WTC11 (cell line): ENCODE measurements around the gene KCNK15. TPM values are rescaled to one million over a fixed set of nuclear protein-coding genes. Genes with fewer than 3 reads are reported as not detected.

Experiments used
- ATAC-seq: fragments of 200-7000 bp; cut with Tn5 transposase; 2 replicates; pipeline ENCODE4 v1.10.0; 2021; ENCODE audit warnings: mild to moderate bottlenecking, moderate library complexity
- CTCF ChIA-PET: fragments of 300-600 bp; sonication (Branson Sonifier 250); formaldehyde crosslinking; loops from one replicate; lab custom pipeline; 2021; ENCODE audit warnings: antibody characterized with exemption; lab: Charles Lee
- POLR2A ChIA-PET: fragments of 350-600 bp; sonication (Branson Sonifier 250); formaldehyde crosslinking; loops from one replicate; lab custom pipeline; 2021; ENCODE audit warnings: antibody characterized with exemption; lab: Charles Lee
- DNase-seq: peaks from one replicate; pipeline ENCODE4 v3.0.0; 2021; ENCODE audit warnings: low spot score
- H3K27ac Mint-ChIP-seq: 2 replicates; pipeline ENCODE4 v1.8.0; 2021; ENCODE audit warnings: mixed read lengths
- H3K27me3 Mint-ChIP-seq: 2 replicates; pipeline ENCODE4 v1.8.0; 2021; ENCODE audit warnings: low read depth, mild to moderate bottlenecking, moderate library complexity, mixed read lengths
- H3K36me3 Mint-ChIP-seq: 2 replicates; pipeline ENCODE4 v1.8.0; 2021; ENCODE audit warnings: mixed read lengths
- H3K4me1 Mint-ChIP-seq: 2 replicates; pipeline ENCODE4 v1.8.0; 2022; ENCODE audit warnings: mixed read lengths
- H3K4me3 Mint-ChIP-seq: 2 replicates; pipeline ENCODE4 v1.8.0; 2021; ENCODE audit warnings: mild to moderate bottlenecking, moderate library complexity, mixed read lengths
- H3K9me3 Mint-ChIP-seq: 2 replicates; pipeline ENCODE4 v1.8.0; 2021; ENCODE audit warnings: mixed read lengths
- GTF2I ChIP-seq: fragments of 250-450 bp; sonication (Bioruptor Pico); conservative IDR thresholded peaks from 2 replicates; pipeline ENCODE4 v1.4.0; 2021; ENCODE audit warnings: mild to moderate bottlenecking
- HMGA2 ChIP-seq: fragments of 250-450 bp; sonication (Bioruptor Pico); IDR thresholded peaks from 2 replicates; pipeline ENCODE4 v1.4.0; 2021; ENCODE audit warnings: mild to moderate bottlenecking, moderate library complexity
- JUN ChIP-seq: sonication (generic); formaldehyde crosslinking; IDR thresholded peaks from 2 replicates; pipeline ENCODE4 v1.8.0; 2023; ENCODE audit warnings: mild to moderate bottlenecking, missing genetic modification reagents
- NFATC4 ChIP-seq: fragments of 250-450 bp; sonication (Bioruptor Pico); IDR thresholded peaks from 2 replicates; pipeline ENCODE4 v1.9.0; 2021; ENCODE audit warnings: mild to moderate bottlenecking
- NFE2L1 ChIP-seq: sonication (generic); formaldehyde crosslinking; IDR thresholded peaks from 2 replicates; pipeline ENCODE4 v1.8.1; 2023; ENCODE audit warnings: missing genetic modification reagents
- NR2C2 ChIP-seq: sonication (generic); formaldehyde crosslinking; IDR thresholded peaks from 2 replicates; pipeline ENCODE4 v1.8.0; 2022; ENCODE audit warnings: mild to moderate bottlenecking, missing genetic modification reagents
- OVOL2 ChIP-seq: fragments of 250-450 bp; sonication (Bioruptor Pico); IDR thresholded peaks from 2 replicates; pipeline ENCODE4 v1.9.0; 2021; ENCODE audit warnings: mild to moderate bottlenecking, borderline replicate concordance
- SP1 ChIP-seq: sonication (generic); formaldehyde crosslinking; conservative IDR thresholded peaks from 2 replicates; pipeline ENCODE4 v1.8.1; 2022; ENCODE audit warnings: missing genetic modification reagents
- ZNF121 ChIP-seq: sonication (generic); formaldehyde crosslinking; IDR thresholded peaks from 2 replicates; pipeline ENCODE4 v1.8.0; 2023; ENCODE audit warnings: missing genetic modification reagents
- ZNF263 ChIP-seq: sonication (generic); formaldehyde crosslinking; IDR thresholded peaks from 2 replicates; pipeline ENCODE4 v1.8.1; 2022; ENCODE audit warnings: low read depth, mild to moderate bottlenecking, moderate library complexity, missing genetic modification reagents
- total RNA-seq: library from RNA; stranded (reverse); gene quantifications from 3 replicates; pipeline ENCODE4 v1.2.3, GENCODE V29; 2021
- TF ChIP-seq, protein P1 (sequence below): sonication (generic); formaldehyde crosslinking; IDR thresholded peaks from 2 replicates; pipeline ENCODE4 v1.8.0; 2022; ENCODE audit warnings: missing genetic modification reagents
- TF ChIP-seq, protein P2 (sequence below): fragments of 250-450 bp; sonication (Bioruptor Pico); IDR thresholded peaks from 2 replicates; pipeline ENCODE4 v1.9.0; 2021; ENCODE audit warnings: mild to moderate bottlenecking
- TF ChIP-seq, protein P3 (sequence below): sonication (generic); formaldehyde crosslinking; IDR thresholded peaks from 2 replicates; pipeline ENCODE4 v1.8.0; 2022; ENCODE audit warnings: mild to moderate bottlenecking, missing genetic modification reagents
- TF ChIP-seq, protein P4 (sequence below): sonication (generic); formaldehyde crosslinking; IDR thresholded peaks from 2 replicates; pipeline ENCODE4 v1.8.0; 2023; ENCODE audit warnings: mild to moderate bottlenecking, missing genetic modification reagents
- TF ChIP-seq, protein P5 (sequence below): fragments of 250-450 bp; sonication (Bioruptor Pico); IDR thresholded peaks from 2 replicates; pipeline ENCODE4 v2.1.2; 2022; ENCODE audit warnings: mild to moderate bottlenecking, moderate library complexity
- TF ChIP-seq, protein P6 (sequence below): sonication (generic); formaldehyde crosslinking; IDR thresholded peaks from 2 replicates; pipeline ENCODE4 v1.8.1; 2023; ENCODE audit warnings: mild to moderate bottlenecking, missing genetic modification reagents
- TF ChIP-seq, protein P7 (sequence below): sonication (generic); formaldehyde crosslinking; IDR thresholded peaks from 2 replicates; pipeline ENCODE4 v1.8.0; 2023; ENCODE audit warnings: missing genetic modification reagents, mild to moderate bottlenecking, borderline replicate concordance

The KCNK15 gene
- total RNA-seq, 1 experiment from 2014 or later, result 0.24 TPM

DNA sequence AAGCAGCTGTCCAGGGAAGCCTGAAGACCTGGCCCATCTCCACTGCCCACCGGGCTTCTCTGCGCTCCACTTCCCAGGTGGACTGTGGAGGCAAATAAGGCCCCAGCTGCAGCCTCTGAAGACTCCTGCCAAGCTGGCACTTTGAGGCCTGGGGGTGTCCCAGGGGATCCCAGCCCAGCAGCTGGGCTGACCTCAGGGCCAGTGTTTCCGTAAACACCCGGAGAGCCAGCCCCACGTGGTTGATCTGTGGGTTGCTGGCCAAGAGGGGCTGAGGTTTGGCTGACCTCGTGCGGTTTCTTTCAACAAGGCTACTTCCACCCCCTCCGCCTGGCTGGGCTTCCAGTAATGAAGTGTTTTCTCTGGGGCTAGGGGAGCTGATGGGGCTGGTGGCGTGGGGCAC, 42.9 kb upstream of the KCNK15 start:
- no peak overlapping the region for H3K27ac Mint-ChIP-seq
- no peaks in the 10 kb centered on the region for H3K27me3 Mint-ChIP-seq
- POLR2A ChIA-PET, result no interaction called here
- H3K36me3 Mint-ChIP-seq, result no peaks in the 10 kb centered on the region
- no peak for ATAC-seq
- CTCF ChIA-PET, result interaction anchor here (0.8 to 3.0 kb wide), 5 partner anchors 15 to 44 kb away, joined by 3 to 12 read pairs (median 6); no protein-coding TSS in a partner anchor
- H3K4me3 Mint-ChIP-seq, result no peak overlapping the region
- no peak for DNase-seq
- peaks cover 22% of the 10 kb centered on the region for H3K4me1 Mint-ChIP-seq
- TF ChIP-seq HMGA2 (no peak), JUN (CRISPR knock-in tag) (no peak)
- TF ChIP-seq, protein P1, sequence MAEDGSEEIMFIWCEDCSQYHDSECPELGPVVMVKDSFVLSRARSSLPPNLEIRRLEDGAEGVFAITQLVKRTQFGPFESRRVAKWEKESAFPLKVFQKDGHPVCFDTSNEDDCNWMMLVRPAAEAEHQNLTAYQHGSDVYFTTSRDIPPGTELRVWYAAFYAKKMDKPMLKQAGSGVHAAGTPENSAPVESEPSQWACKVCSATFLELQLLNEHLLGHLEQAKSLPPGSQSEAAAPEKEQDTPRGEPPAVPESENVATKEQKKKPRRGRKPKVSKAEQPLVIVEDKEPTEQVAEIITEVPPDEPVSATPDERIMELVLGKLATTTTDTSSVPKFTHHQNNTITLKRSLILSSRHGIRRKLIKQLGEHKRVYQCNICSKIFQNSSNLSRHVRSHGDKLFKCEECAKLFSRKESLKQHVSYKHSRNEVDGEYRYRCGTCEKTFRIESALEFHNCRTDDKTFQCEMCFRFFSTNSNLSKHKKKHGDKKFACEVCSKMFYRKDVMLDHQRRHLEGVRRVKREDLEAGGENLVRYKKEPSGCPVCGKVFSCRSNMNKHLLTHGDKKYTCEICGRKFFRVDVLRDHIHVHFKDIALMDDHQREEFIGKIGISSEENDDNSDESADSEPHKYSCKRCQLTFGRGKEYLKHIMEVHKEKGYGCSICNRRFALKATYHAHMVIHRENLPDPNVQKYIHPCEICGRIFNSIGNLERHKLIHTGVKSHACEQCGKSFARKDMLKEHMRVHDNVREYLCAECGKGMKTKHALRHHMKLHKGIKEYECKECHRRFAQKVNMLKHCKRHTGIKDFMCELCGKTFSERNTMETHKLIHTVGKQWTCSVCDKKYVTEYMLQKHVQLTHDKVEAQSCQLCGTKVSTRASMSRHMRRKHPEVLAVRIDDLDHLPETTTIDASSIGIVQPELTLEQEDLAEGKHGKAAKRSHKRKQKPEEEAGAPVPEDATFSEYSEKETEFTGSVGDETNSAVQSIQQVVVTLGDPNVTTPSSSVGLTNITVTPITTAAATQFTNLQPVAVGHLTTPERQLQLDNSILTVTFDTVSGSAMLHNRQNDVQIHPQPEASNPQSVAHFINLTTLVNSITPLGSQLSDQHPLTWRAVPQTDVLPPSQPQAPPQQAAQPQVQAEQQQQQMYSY, result no peak
- TF ChIP-seq, protein P2, sequence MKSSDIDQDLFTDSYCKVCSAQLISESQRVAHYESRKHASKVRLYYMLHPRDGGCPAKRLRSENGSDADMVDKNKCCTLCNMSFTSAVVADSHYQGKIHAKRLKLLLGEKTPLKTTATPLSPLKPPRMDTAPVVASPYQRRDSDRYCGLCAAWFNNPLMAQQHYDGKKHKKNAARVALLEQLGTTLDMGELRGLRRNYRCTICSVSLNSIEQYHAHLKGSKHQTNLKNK (CRISPR knock-in tag), result no peak
- TF ChIP-seq, protein P3, sequence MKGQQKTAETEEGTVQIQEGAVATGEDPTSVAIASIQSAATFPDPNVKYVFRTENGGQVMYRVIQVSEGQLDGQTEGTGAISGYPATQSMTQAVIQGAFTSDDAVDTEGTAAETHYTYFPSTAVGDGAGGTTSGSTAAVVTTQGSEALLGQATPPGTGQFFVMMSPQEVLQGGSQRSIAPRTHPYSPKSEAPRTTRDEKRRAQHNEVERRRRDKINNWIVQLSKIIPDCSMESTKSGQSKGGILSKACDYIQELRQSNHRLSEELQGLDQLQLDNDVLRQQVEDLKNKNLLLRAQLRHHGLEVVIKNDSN (CRISPR knock-in tag), result no peak
- TF ChIP-seq, all 79 proteins: peak for 0
- no peaks in the 10 kb centered on the region for H3K9me3 Mint-ChIP-seq

DNA sequence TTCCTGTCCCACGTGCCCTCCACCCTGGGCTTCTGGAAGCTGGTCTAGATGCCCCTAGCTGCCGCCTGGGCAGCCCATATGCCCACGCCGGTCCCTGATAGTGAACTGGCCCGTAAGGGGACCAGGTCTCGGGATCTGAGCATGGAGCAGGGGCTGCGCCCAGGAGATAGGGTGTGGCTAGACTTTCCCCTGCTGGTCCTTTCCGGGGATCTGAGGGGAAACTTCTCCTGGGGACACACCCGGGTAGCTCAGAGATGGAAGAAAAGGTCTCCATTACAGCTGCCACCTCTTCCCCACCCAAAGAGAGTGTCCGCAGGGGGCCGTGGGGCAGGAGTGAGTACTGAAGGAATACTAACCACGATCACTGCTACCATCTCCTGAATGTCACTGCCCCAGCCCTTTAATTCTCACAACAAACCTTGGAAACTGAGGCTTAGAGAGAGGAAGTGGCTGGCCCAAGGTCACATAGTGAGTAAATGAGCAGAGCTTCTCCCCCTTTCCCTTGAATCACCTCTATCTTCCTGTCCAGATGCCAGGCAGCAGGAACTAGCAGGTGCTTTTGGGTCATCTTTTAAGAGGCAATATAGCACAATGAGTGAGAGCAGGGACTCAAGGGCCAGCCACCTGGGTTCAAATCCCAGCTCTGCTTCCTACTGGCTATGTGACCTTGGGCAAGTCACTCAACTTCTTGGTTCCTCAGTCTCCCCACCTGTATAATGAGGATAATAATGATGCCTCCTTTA, 42.3 kb upstream of the KCNK15 start:
- H3K9me3 Mint-ChIP-seq, result no peaks in the 10 kb centered on the region
- no peaks in the 10 kb centered on the region for H3K27me3 Mint-ChIP-seq
- DNase-seq, result no peak
- H3K27ac Mint-ChIP-seq, result no peak overlapping the region
- CTCF ChIA-PET, result interaction anchor here (0.6 to 1.5 kb wide), 3 partner anchors 14 to 44 kb away, joined by 3 read pairs; no protein-coding TSS in a partner anchor
- peaks cover 22% of the 10 kb centered on the region for H3K4me1 Mint-ChIP-seq
- no peaks in the 10 kb centered on the region for H3K36me3 Mint-ChIP-seq
- no peak overlapping the region for H3K4me3 Mint-ChIP-seq
- POLR2A ChIA-PET, result no interaction called here
- no peak for ATAC-seq
- TF ChIP-seq GTF2I (CRISPR knock-in tag), result no peak
- no peak for TF ChIP-seq NR2C2 (CRISPR knock-in tag)
- no peak for TF ChIP-seq ZNF263 (CRISPR knock-in tag)
- no peak for TF ChIP-seq NFE2L1 (CRISPR knock-in tag)
- TF ChIP-seq, protein P4, sequence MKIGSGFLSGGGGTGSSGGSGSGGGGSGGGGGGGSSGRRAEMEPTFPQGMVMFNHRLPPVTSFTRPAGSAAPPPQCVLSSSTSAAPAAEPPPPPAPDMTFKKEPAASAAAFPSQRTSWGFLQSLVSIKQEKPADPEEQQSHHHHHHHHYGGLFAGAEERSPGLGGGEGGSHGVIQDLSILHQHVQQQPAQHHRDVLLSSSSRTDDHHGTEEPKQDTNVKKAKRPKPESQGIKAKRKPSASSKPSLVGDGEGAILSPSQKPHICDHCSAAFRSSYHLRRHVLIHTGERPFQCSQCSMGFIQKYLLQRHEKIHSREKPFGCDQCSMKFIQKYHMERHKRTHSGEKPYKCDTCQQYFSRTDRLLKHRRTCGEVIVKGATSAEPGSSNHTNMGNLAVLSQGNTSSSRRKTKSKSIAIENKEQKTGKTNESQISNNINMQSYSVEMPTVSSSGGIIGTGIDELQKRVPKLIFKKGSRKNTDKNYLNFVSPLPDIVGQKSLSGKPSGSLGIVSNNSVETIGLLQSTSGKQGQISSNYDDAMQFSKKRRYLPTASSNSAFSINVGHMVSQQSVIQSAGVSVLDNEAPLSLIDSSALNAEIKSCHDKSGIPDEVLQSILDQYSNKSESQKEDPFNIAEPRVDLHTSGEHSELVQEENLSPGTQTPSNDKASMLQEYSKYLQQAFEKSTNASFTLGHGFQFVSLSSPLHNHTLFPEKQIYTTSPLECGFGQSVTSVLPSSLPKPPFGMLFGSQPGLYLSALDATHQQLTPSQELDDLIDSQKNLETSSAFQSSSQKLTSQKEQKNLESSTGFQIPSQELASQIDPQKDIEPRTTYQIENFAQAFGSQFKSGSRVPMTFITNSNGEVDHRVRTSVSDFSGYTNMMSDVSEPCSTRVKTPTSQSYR, result no peak
- TF ChIP-seq, protein P5, sequence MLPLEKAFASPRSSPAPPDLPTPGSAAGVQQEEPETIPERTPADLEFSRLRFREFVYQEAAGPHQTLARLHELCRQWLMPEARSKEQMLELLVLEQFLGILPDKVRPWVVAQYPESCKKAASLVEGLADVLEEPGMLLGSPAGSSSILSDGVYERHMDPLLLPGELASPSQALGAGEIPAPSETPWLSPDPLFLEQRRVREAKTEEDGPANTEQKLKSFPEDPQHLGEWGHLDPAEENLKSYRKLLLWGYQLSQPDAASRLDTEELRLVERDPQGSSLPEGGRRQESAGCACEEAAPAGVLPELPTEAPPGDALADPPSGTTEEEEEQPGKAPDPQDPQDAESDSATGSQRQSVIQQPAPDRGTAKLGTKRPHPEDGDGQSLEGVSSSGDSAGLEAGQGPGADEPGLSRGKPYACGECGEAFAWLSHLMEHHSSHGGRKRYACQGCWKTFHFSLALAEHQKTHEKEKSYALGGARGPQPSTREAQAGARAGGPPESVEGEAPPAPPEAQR (CRISPR knock-in tag), result no peak
- no peak for TF ChIP-seq NFATC4 (CRISPR knock-in tag)
- no peak for TF ChIP-seq ZNF121 (CRISPR knock-in tag)
- TF ChIP-seq, protein P3 (CRISPR knock-in tag), result no peak
- TF ChIP-seq, protein P6, sequence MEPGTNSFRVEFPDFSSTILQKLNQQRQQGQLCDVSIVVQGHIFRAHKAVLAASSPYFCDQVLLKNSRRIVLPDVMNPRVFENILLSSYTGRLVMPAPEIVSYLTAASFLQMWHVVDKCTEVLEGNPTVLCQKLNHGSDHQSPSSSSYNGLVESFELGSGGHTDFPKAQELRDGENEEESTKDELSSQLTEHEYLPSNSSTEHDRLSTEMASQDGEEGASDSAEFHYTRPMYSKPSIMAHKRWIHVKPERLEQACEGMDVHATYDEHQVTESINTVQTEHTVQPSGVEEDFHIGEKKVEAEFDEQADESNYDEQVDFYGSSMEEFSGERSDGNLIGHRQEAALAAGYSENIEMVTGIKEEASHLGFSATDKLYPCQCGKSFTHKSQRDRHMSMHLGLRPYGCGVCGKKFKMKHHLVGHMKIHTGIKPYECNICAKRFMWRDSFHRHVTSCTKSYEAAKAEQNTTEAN (CRISPR knock-in tag), result no peak
- no peak for TF ChIP-seq SP1 (CRISPR knock-in tag)
- TF ChIP-seq, protein P7, sequence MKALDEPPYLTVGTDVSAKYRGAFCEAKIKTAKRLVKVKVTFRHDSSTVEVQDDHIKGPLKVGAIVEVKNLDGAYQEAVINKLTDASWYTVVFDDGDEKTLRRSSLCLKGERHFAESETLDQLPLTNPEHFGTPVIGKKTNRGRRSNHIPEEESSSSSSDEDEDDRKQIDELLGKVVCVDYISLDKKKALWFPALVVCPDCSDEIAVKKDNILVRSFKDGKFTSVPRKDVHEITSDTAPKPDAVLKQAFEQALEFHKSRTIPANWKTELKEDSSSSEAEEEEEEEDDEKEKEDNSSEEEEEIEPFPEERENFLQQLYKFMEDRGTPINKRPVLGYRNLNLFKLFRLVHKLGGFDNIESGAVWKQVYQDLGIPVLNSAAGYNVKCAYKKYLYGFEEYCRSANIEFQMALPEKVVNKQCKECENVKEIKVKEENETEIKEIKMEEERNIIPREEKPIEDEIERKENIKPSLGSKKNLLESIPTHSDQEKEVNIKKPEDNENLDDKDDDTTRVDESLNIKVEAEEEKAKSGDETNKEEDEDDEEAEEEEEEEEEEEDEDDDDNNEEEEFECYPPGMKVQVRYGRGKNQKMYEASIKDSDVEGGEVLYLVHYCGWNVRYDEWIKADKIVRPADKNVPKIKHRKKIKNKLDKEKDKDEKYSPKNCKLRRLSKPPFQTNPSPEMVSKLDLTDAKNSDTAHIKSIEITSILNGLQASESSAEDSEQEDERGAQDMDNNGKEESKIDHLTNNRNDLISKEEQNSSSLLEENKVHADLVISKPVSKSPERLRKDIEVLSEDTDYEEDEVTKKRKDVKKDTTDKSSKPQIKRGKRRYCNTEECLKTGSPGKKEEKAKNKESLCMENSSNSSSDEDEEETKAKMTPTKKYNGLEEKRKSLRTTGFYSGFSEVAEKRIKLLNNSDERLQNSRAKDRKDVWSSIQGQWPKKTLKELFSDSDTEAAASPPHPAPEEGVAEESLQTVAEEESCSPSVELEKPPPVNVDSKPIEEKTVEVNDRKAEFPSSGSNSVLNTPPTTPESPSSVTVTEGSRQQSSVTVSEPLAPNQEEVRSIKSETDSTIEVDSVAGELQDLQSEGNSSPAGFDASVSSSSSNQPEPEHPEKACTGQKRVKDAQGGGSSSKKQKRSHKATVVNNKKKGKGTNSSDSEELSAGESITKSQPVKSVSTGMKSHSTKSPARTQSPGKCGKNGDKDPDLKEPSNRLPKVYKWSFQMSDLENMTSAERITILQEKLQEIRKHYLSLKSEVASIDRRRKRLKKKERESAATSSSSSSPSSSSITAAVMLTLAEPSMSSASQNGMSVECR (CRISPR knock-in tag), result no peak
- TF ChIP-seq OVOL2 (CRISPR knock-in tag), result no peak
